ENCODE results near the gene IFIT5. TPM values are rescaled to one million over a fixed set of nuclear protein-coding genes. Genes with fewer than 3 reads are reported as not detected.
"Not testable (repeated sequence)": the region's sequence is repeated elsewhere in the genome, so short reads cannot be mapped to it uniquely, and the experiment has no call there.

IFIT5 gene
- total and polyA plus RNA-seq, 7 experiments from 2014 or later = 13.0 to 34.0 (median 18.6) TPM

- H3K36me3 ChIP-seq (ENCODE audit: control insufficient read depth in 2 of 3, insufficient read depth in 3 of 3, low read length in 3 of 3); H3K27ac ChIP-seq (ENCODE audit: low read depth, low read length); H3K4me1 ChIP-seq (ENCODE audit: control insufficient read depth in 2 of 2, insufficient read depth in 2 of 2, low read length in 2 of 2); H3K9me3 ChIP-seq (ENCODE audit: control insufficient read depth in 2 of 3, low read length in 3 of 3); H3K9me3 Mint-ChIP-seq; ATAC-seq; DNase-seq; H3K4me3 ChIP-seq (ENCODE audit: low read length); H3K27me3 Mint-ChIP-seq; POLR2A ChIA-PET; CTCF ChIA-PET; H3K27me3 ChIP-seq (ENCODE audit: control insufficient read depth in 2 of 2, insufficient read depth in 2 of 2, low read length in 2 of 2): not testable (repeated sequence)
- H3K36me3 Mint-ChIP-seq = peaks cover 0 to 56% (median 13%) of the 10 kb centered on the region in 5 donors
- intact Hi-C loops (cut with micrococcal nuclease) = loop anchor here (5.0 to 10.0 kb wide), 5 partner anchors 326 to 1814 kb away; partner anchors contain the start of gene PCGF5 (in 1 of the 2)
- H3K4me1 Mint-ChIP-seq = peaks cover 12 to 46% (median 34%) of the 10 kb centered on the region in 7 donors
- H3K27ac Mint-ChIP-seq = peak overlapping the region in 3 of 9 donors; percentile 3 to 75 (median 42)
- peak overlapping the region in 2 of 10 donors; percentile 29 to 49 for H3K4me3 Mint-ChIP-seq
Measured at GRCh38 chr10:89410551-89410950, 3.8 kb upstream of the IFIT5 start.

- H3K27me3 ChIP-seq (ENCODE audit: control insufficient read depth in 2 of 2, insufficient read depth in 2 of 2, low read length in 2 of 2); DNase-seq; H3K27ac ChIP-seq (ENCODE audit: low read depth, low read length); H3K4me3 Mint-ChIP-seq; H3K27me3 Mint-ChIP-seq; H3K9me3 Mint-ChIP-seq; ATAC-seq; H3K9me3 ChIP-seq (ENCODE audit: control insufficient read depth in 2 of 3, low read length in 3 of 3); H3K36me3 ChIP-seq (ENCODE audit: control insufficient read depth in 2 of 3, insufficient read depth in 3 of 3, low read length in 3 of 3); CTCF ChIA-PET; H3K4me3 ChIP-seq (ENCODE audit: low read length): not testable (repeated sequence)
- peaks cover 0 to 57% (median 9%) of the 10 kb centered on the region in 5 donors for H3K36me3 Mint-ChIP-seq
- peaks cover 9 to 13% of the 10 kb centered on the region in 2 donors for H3K4me1 ChIP-seq (ENCODE audit: control insufficient read depth in 2 of 2, insufficient read depth in 2 of 2, low read length in 2 of 2)
- H3K4me1 Mint-ChIP-seq = peaks cover 16 to 46% (median 40%) of the 10 kb centered on the region in 7 donors
- intact Hi-C loops (cut with micrococcal nuclease) = loop anchor here (5.0 to 10.0 kb wide), 5 partner anchors 326 to 1814 kb away; partner anchors contain the start of gene PCGF5 (in 1 of the 2)
- POLR2A ChIA-PET = interaction anchor here (1.1 to 4.6 kb wide), 3 partner anchors 9 to 109 kb away, joined by 3 to 61 read pairs (median 46); partner anchors contain the start of genes IFIT1 and IFIT2
- H3K27ac Mint-ChIP-seq = peak overlapping the region in 4 of 9 donors; percentile 3 to 96 (median 48)
Measured at GRCh38 chr10:89411135-89411534, 3.2 kb upstream of the IFIT5 start.

GRCh38 chr10:89412276-89412675 lies 2.1 kb upstream of the IFIT5 start:
- not testable (repeated sequence) for ATAC-seq; H3K27me3 ChIP-seq (ENCODE audit: control insufficient read depth in 2 of 2, insufficient read depth in 2 of 2, low read length in 2 of 2); H3K4me3 ChIP-seq (ENCODE audit: low read length); H3K27ac ChIP-seq (ENCODE audit: low read depth, low read length); H3K36me3 ChIP-seq (ENCODE audit: control insufficient read depth in 2 of 3, insufficient read depth in 3 of 3, low read length in 3 of 3); H3K27me3 Mint-ChIP-seq; H3K9me3 Mint-ChIP-seq; H3K9me3 ChIP-seq (ENCODE audit: control insufficient read depth in 2 of 3, low read length in 3 of 3)
- peak in 7 of 9 donors; percentile 29 to 81 (median 71) for DNase-seq
- Mint-ChIP-seq H3K36me3 (peaks cover 0 to 57% (median 6%) of the 10 kb centered on the region in 5 donors), H3K4me3 (peak overlapping the region; percentile 63 to 100 (median 82)), H3K4me1 (peaks cover 21 to 57% (median 51%) of the 10 kb centered on the region in 7 donors), H3K27ac (peak overlapping the region; percentile 72 to 100 (median 93))
- ChIA-PET CTCF (interaction anchor here (1.2 kb wide), 1 partner anchor 8 kb away, joined by 4 read pairs; no protein-coding TSS in a partner anchor), POLR2A (interaction anchor here (0.6 to 4.6 kb wide), 10 partner anchors 8 to 161 kb away, joined by 3 to 61 read pairs (median 4); partner anchors contain the start of genes IFIT1 and IFIT2)
- intact Hi-C loops (cut with micrococcal nuclease) = loop anchor here (5.0 to 10.0 kb wide), 5 partner anchors 327 to 1813 kb away; partner anchors contain the start of gene PCGF5 (in 1 of the 2)
- peaks cover 16 to 17% of the 10 kb centered on the region in 2 donors for H3K4me1 ChIP-seq (ENCODE audit: control insufficient read depth in 2 of 2, insufficient read depth in 2 of 2, low read length in 2 of 2)

- DNase-seq = no peak
- Histone ChIP-seq H3K4me1 (ENCODE audit: control insufficient read depth in 2 of 2, insufficient read depth in 2 of 2, low read length in 2 of 2) (peaks cover 16 to 21% of the 10 kb centered on the region in 2 donors), H3K9me3 (ENCODE audit: control insufficient read depth in 2 of 3, low read length in 3 of 3) (no peaks in the 10 kb centered on the region), H3K27ac (ENCODE audit: low read depth, low read length) (peak overlapping the region; percentile 94), H3K27me3 (ENCODE audit: control insufficient read depth in 2 of 2, insufficient read depth in 2 of 2, low read length in 2 of 2) (no peaks in the 10 kb centered on the region), H3K4me3 (ENCODE audit: low read length) (peak overlapping the region; percentile 77), H3K36me3 (ENCODE audit: control insufficient read depth in 2 of 3, insufficient read depth in 3 of 3, low read length in 3 of 3) (peaks cover 0 to 4% (median 0%) of the 10 kb centered on the region in 3 experiments)
- ChIA-PET CTCF (interaction anchor here (1.2 to 1.8 kb wide), 2 partner anchors 44 to 151 kb away, joined by 3 to 4 read pairs; no protein-coding TSS in a partner anchor), POLR2A (interaction anchor here (1.0 to 4.6 kb wide), 8 partner anchors 10 to 288 kb away, joined by 3 to 61 read pairs (median 14); partner anchors contain the start of genes IFIT1, IFIT2, KIF20B and LIPA)
- H3K27ac Mint-ChIP-seq = peak overlapping the region; percentile 96 to 100 (median 98)
- peaks cover 0 to 55% (median 9%) of the 10 kb centered on the region in 5 donors for H3K36me3 Mint-ChIP-seq
- H3K4me1 Mint-ChIP-seq = peaks cover 23 to 69% (median 63%) of the 10 kb centered on the region in 7 donors
- H3K4me3 Mint-ChIP-seq = peak overlapping the region; percentile 90 to 100 (median 96)
- no peak for ATAC-seq
- intact Hi-C loops (cut with micrococcal nuclease) = loop anchor here (5.0 to 10.0 kb wide), 5 partner anchors 329 to 1811 kb away; partner anchors contain the start of gene PCGF5 (in 1 of the 2)
- H3K9me3 Mint-ChIP-seq = peaks cover 0 to 9% (median 2%) of the 10 kb centered on the region in 11 donors
- no peaks in the 10 kb centered on the region for H3K27me3 Mint-ChIP-seq
Measured at GRCh38 chr10:89413398-89413912, 913 bp upstream of the IFIT5 start.

GRCh38 chr10:89414879-89415821 lies 782 bp downstream of the IFIT5 start:
- peaks cover 21 to 24% of the 10 kb centered on the region in 2 donors for H3K4me1 ChIP-seq (ENCODE audit: control insufficient read depth in 2 of 2, insufficient read depth in 2 of 2, low read length in 2 of 2)
- peaks cover 26 to 80% (median 71%) of the 10 kb centered on the region in 7 donors for H3K4me1 Mint-ChIP-seq
- ChIA-PET POLR2A (interaction anchor here (0.6 to 4.6 kb wide), 12 partner anchors 12 to 1461 kb away, joined by 3 to 61 read pairs (median 6); partner anchors contain the start of genes IFIT1, IFIT2, IFIT3 and LIPA), CTCF (interaction anchor here (1.2 kb wide), 1 partner anchor 153 kb away, joined by 3 read pairs; no protein-coding TSS in a partner anchor)
- peak overlapping the region; percentile 77 for H3K4me3 ChIP-seq (ENCODE audit: low read length)
- no peaks in the 10 kb centered on the region for H3K27me3 ChIP-seq (ENCODE audit: control insufficient read depth in 2 of 2, insufficient read depth in 2 of 2, low read length in 2 of 2)
- H3K27me3 Mint-ChIP-seq = no peaks in the 10 kb centered on the region
- intact Hi-C loops (cut with micrococcal nuclease) = loop anchor here (1.0 to 10.0 kb wide), 22 partner anchors 11 to 1810 kb away; partner anchors contain the start of genes IFIT1 (in 2 of the 2), KIF20B (in 2 of the 2), LIPA (in 2 of the 2) and STAMBPL1 (in 2 of the 2)
- peaks cover 0 to 4% (median 0%) of the 10 kb centered on the region in 3 experiments for H3K36me3 ChIP-seq (ENCODE audit: control insufficient read depth in 2 of 3, insufficient read depth in 3 of 3, low read length in 3 of 3)
- H3K27ac ChIP-seq (ENCODE audit: low read depth, low read length) = peak overlapping the region; percentile 94
- peaks cover 0 to 47% (median 6%) of the 10 kb centered on the region in 5 donors for H3K36me3 Mint-ChIP-seq
- ATAC-seq (peak; percentile 56), DNase-seq (peak in 7 of 9 donors; percentile 36 to 63 (median 56))
- H3K27ac Mint-ChIP-seq = peak overlapping the region; percentile 96 to 100 (median 98)
- peaks cover 0 to 9% (median 2%) of the 10 kb centered on the region in 11 donors for H3K9me3 Mint-ChIP-seq
- H3K4me3 Mint-ChIP-seq = peak overlapping the region; percentile 90 to 100 (median 96)
- H3K9me3 ChIP-seq (ENCODE audit: control insufficient read depth in 2 of 3, low read length in 3 of 3) = no peaks in the 10 kb centered on the region

Measured in naive thymus-derived CD4-positive, alpha-beta T cell (primary cell).